SK-N-SH (cell line): ENCODE measurements around the gene MAST4. TPM values are rescaled to one million over a fixed set of nuclear protein-coding genes. Genes with fewer than 3 reads are reported as not detected.

Source experiments
- CTCF ChIA-PET: fragments of 300-600, 350-600 bp; formaldehyde crosslinking; extraction: SDS; loops from one replicate; lab custom pipeline; 2021; lab: Yijun Ruan, JAX
- POLR2A ChIA-PET: fragments of 350-600 bp; sonication (Branson Sonifier 250); formaldehyde crosslinking; extraction: SDS; loops from one replicate; lab custom pipeline; 2020; ENCODE audit warnings: antibody characterized with exemption, inconsistent platforms; lab: Yijun Ruan, JAX
- DNase-seq: peaks from one replicate; pipeline ENCODE4 v3.0.0; 2012
- H2AFZ ChIP-seq: fragments of 200-600 bp; sonication (generic); 2 replicates; pipeline ENCODE4 v1.8.1; 2016; ENCODE audit warnings: antibody characterized with exemption, mild to moderate bottlenecking, low read depth
- H3F3A ChIP-seq: fragments of 200-600 bp; sonication (generic); replicated peaks from 2 replicates; pipeline ENCODE3; 2016; ENCODE audit warnings: antibody characterized with exemption, mild to moderate bottlenecking; ENCODE audit not compliant: insufficient read depth
- H3K27ac ChIP-seq, 2 experiments: fragments of 200-500 bp in 1 of 2; fragments of 200-600 bp in 1 of 2; sonication (Bioruptor generic) in 1 of 2; sonication (generic), shearing (Covaris generic) in 1 of 2; 2 replicates each; pipeline versions ENCODE4 v1.5.1 to v1.6.1; 2014 to 2016; ENCODE audit warnings: low read depth in 2 of 2, inconsistent platforms in 1 of 2, low read length in 1 of 2, mild to moderate bottlenecking in 1 of 2, mixed read lengths in 1 of 2
- H3K27me3 ChIP-seq: fragments of 200-600 bp; sonication (generic), shearing (Covaris generic); 2 replicates; pipeline ENCODE4 v1.6.1; 2016; ENCODE audit warnings: mixed run types; ENCODE audit not compliant: insufficient read depth
- H3K36me3 ChIP-seq, 2 experiments: fragments of 200-500 bp in 1 of 2; fragments of 200-600 bp in 1 of 2; sonication (Bioruptor generic) in 1 of 2; sonication (generic) in 1 of 2; replicated peaks in 1 of 2; 2 replicates each; pipeline versions ENCODE3 to v1.5.1; 2014 to 2016; ENCODE audit warnings: low read length in 1 of 2, mild to moderate bottlenecking in 1 of 2; ENCODE audit not compliant: insufficient read depth in 2 of 2, control insufficient read depth in 1 of 2
- H3K4me1 ChIP-seq, 2 experiments: fragments of 200-500 bp in 1 of 2; fragments of 200-600 bp in 1 of 2; sonication (Bioruptor generic) in 1 of 2; sonication (generic), shearing (Covaris generic) in 1 of 2; 2 replicates each; pipeline versions ENCODE4 v1.5.1 to v1.6.1; 2014 to 2016; ENCODE audit warnings: low read depth in 1 of 2, low read length in 1 of 2, mixed run types in 1 of 2; ENCODE audit not compliant: insufficient read depth in 2 of 2, control insufficient read depth in 1 of 2
- H3K4me2 ChIP-seq: fragments of 200-600 bp; sonication (generic), shearing (Covaris generic); 2 replicates; pipeline ENCODE4 v1.6.1; 2017; ENCODE audit warnings: mixed run types
- H3K4me3 ChIP-seq, 2 experiments: fragments of 200-500 bp in 1 of 2; fragments of 200-600 bp in 1 of 2; sonication (Bioruptor generic) in 1 of 2; sonication (generic), shearing (Covaris generic) in 1 of 2; 2 replicates each; pipeline versions ENCODE4 v1.5.1 to v1.8.1; 2014 to 2016; ENCODE audit warnings: low read depth in 2 of 2, inconsistent platforms in 1 of 2, low read length in 1 of 2, mild to moderate bottlenecking in 1 of 2, mixed read lengths in 1 of 2, moderate library complexity in 1 of 2
- H3K79me2 ChIP-seq: fragments of 200-600 bp; sonication (generic); 2 replicates; pipeline ENCODE4 v1.8.1; 2017; ENCODE audit warnings: mild to moderate bottlenecking; ENCODE audit not compliant: insufficient read depth
- H3K9ac ChIP-seq: fragments of 200-600 bp; sonication (generic); 2 replicates; pipeline ENCODE4 v1.6.1; 2017; ENCODE audit warnings: mixed run types
- H3K9me2 ChIP-seq: fragments of 200-600 bp; sonication (generic); 2 replicates; pipeline ENCODE4 v1.6.1; 2017; ENCODE audit warnings: mixed run types
- H3K9me3 ChIP-seq: fragments of 200-600 bp; sonication (generic); 2 replicates; pipeline ENCODE4 v1.6.1; 2017; ENCODE audit warnings: mixed run types, mild to moderate bottlenecking, moderate library complexity
- H4K20me1 ChIP-seq: fragments of 200-600 bp; sonication (generic); 2 replicates; pipeline ENCODE4 v1.6.1; 2017; ENCODE audit warnings: mild to moderate bottlenecking, mixed run types; ENCODE audit not compliant: insufficient read depth
- CHD2 ChIP-seq: fragments of 150-350 bp; IDR thresholded peaks from 2 replicates; pipeline ENCODE4 v1.6.1; 2018; ENCODE audit warnings: low read length; ENCODE audit not compliant: partially characterized antibody
- ELF1 ChIP-seq: IDR thresholded peaks from 2 replicates; pipeline ENCODE4 v1.4.0; 2012
- EP300 ChIP-seq, 2 experiments: IDR thresholded peaks; 2 replicates each; pipeline versions ENCODE4 v1.4.0 to v1.6.1; 2012; ENCODE audit warnings: borderline replicate concordance in 1 of 2, low read depth in 1 of 2, low read length in 1 of 2
- FOSL2 ChIP-seq: IDR thresholded peaks from 2 replicates; pipeline ENCODE4 v1.4.0; 2012; ENCODE audit warnings: low read depth, mild to moderate bottlenecking, moderate library complexity, borderline replicate concordance
- GATA2 ChIP-seq: sonication (generic); formaldehyde crosslinking; IDR thresholded peaks from 2 replicates; pipeline ENCODE4 v1.5.0; 2020; ENCODE audit warnings: mild to moderate bottlenecking, missing genetic modification reagents
- IRF3 ChIP-seq: fragments of 150-350 bp; IDR thresholded peaks from 2 replicates; pipeline ENCODE4 v1.6.1; 2016; ENCODE audit warnings: mild to moderate bottlenecking, low read depth, low read length
- JUND ChIP-seq: IDR thresholded peaks from 2 replicates; pipeline ENCODE4 v1.4.0; 2012
- NRF1 ChIP-seq: IDR thresholded peaks from 2 replicates; pipeline ENCODE4 v1.6.1; 2012; ENCODE audit warnings: low read depth, mild to moderate bottlenecking, low read length
- POLR2AphosphoS5 ChIP-seq: IDR thresholded peaks from 2 replicates; pipeline ENCODE4 v1.6.1; 2012; ENCODE audit warnings: low read depth, low read length
- RCOR1 ChIP-seq: fragments of 150-350 bp; IDR thresholded peaks from 2 replicates; pipeline ENCODE4 v1.6.1; 2017; ENCODE audit warnings: antibody characterized with exemption, low read length
- RFX5 ChIP-seq: IDR thresholded peaks from 2 replicates; pipeline ENCODE4 v1.6.1; 2012; ENCODE audit warnings: mild to moderate bottlenecking, improper control_type of control experiment, low read length
- RXRA ChIP-seq: IDR thresholded peaks from 2 replicates; pipeline ENCODE4 v1.4.0; 2012; ENCODE audit warnings: low read depth, mild to moderate bottlenecking, borderline replicate concordance
- SMC3 ChIP-seq: IDR thresholded peaks from 2 replicates; pipeline ENCODE4 v1.6.1; 2012; ENCODE audit warnings: low read depth, low read length, improper control_type of control experiment
- TCF12 ChIP-seq: IDR thresholded peaks from 2 replicates; pipeline ENCODE4 v1.4.0; 2012
- TEAD4 ChIP-seq: IDR thresholded peaks from 2 replicates; pipeline ENCODE4 v1.4.0; 2012; ENCODE audit warnings: mild to moderate bottlenecking, borderline replicate concordance; ENCODE audit not compliant: insufficient read depth
- USF1 ChIP-seq: IDR thresholded peaks from 2 replicates; pipeline ENCODE4 v1.4.0; 2012; ENCODE audit warnings: low read depth, borderline replicate concordance
- USF2 ChIP-seq: fragments of 150-350 bp; IDR thresholded peaks from 2 replicates; pipeline ENCODE4 v1.6.1; 2017; ENCODE audit warnings: antibody characterized with exemption, low read length, low read depth, borderline replicate concordance
- YY1 ChIP-seq: IDR thresholded peaks from 2 replicates; pipeline ENCODE4 v1.4.0; 2012; ENCODE audit warnings: low read depth, mild to moderate bottlenecking
- ZBTB33 ChIP-seq: IDR thresholded peaks from 2 replicates; pipeline ENCODE4 v1.4.0; 2012; ENCODE audit warnings: low read depth, borderline replicate concordance
- WGBS: methylation state at CpG from one replicate; pipeline ENCODE4 v1.1.6; 2017; ENCODE audit warnings: low lambda C conversion rate; 5-methylcytosine and 5-hydroxymethylcytosine counted together
- polyA plus RNA-seq, 3 experiments: library from polyadenylated mRNA; depleted of rRNA; stranded (reverse); fragments of >200 nt; gene quantifications; 2 replicates each; pipeline ENCODE4 v1.2.3, GENCODE V29; 2012

The MAST4 gene
- polyA plus RNA-seq, 1 of the 3 experiments (the other 2 are of a cell fraction) = 2.2 TPM

GRCh38 chr5:66561256-66561990 is 34.8 kb upstream of the MAST4 start:
- no peak overlapping the region for H3K27ac ChIP-seq
- H3K36me3 ChIP-seq = no peaks in the 10 kb centered on the region
- H3K9ac ChIP-seq = no peak overlapping the region
- no peak for DNase-seq
- H3K4me2 ChIP-seq = no peak overlapping the region
- H2AFZ ChIP-seq = no peak overlapping the region
- TF ChIP-seq IRF3 (no peak), POLR2AphosphoS5 (no peak), ELF1 (no peak), USF1 (no peak), ZBTB33 (no peak), EP300 (IDR thresholded peaks at IDR 0.05; ENCODE audit: borderline replicate concordance in 1 of 2, low read depth in 1 of 2, low read length in 1 of 2) (no peak), CHD2 (no peak), RFX5 (no peak), GATA2 (no peak), RXRA (no peak), NRF1 (no peak), TCF12 (no peak), RCOR1 (no peak), FOSL2 (no peak), JUND (no peak), TEAD4 (no peak), USF2 (no peak), YY1 (no peak), SMC3 (no peak)
- TF ChIP-seq, all 33 proteins: peak for 0
- CTCF ChIA-PET = interaction anchor here (1.0 kb wide), 1 partner anchor 62 kb away, joined by 3 read pairs; no protein-coding TSS in a partner anchor
- WGBS = 40% methylated on average over 6 of the region's 6 CpGs
- H3K9me3 ChIP-seq = no peaks in the 10 kb centered on the region
- no peaks in the 10 kb centered on the region for H3F3A ChIP-seq
- POLR2A ChIA-PET = no interaction called here
- H3K9me2 ChIP-seq = no peaks in the 10 kb centered on the region
- no peaks in the 10 kb centered on the region for H3K27me3 ChIP-seq
- H3K4me1 ChIP-seq = no peaks in the 10 kb centered on the region
- no peaks in the 10 kb centered on the region for H4K20me1 ChIP-seq
- no peak overlapping the region for H3K4me3 ChIP-seq
- H3K79me2 ChIP-seq = no peaks in the 10 kb centered on the region
